Thymus (tissue), 11 donors: ENCODE data around the gene MTIF3. TPM values are rescaled to one million over a fixed set of nuclear protein-coding genes. Genes with fewer than 3 reads are reported as not detected.
"Not testable (repeated sequence)": the region's sequence is repeated elsewhere in the genome, so short reads cannot be mapped to it uniquely, and the experiment has no call there.

Experiments
- DNase-seq, 9 donors: peaks; one replicate each; pipeline ENCODE4 v3.0.0-alpha.2; 2013; ENCODE audit warnings: low spot score in 9 of 9, low read depth in 6 of 9, missing footprints in 1 of 9
- H3K27ac ChIP-seq, 2 donors: one replicate each; pipeline ENCODE4 v1.5.1; 2013; ENCODE audit warnings: control low read depth in 1 of 2, low read depth in 1 of 2, low read length in 1 of 2, mild to moderate bottlenecking in 1 of 2, moderate library complexity in 1 of 2
- H3K27me3 ChIP-seq, 2 donors: one replicate each; pipeline ENCODE4 v1.5.1; 2013; ENCODE audit warnings: low read length in 1 of 2; ENCODE audit not compliant: control insufficient read depth in 2 of 2, insufficient read depth in 1 of 2
- H3K36me3 ChIP-seq, 2 donors: one replicate each; pipeline ENCODE4 v1.5.1; 2013; ENCODE audit warnings: low read length in 1 of 2, mild to moderate bottlenecking in 1 of 2, moderate library complexity in 1 of 2; ENCODE audit not compliant: control insufficient read depth in 2 of 2, insufficient read depth in 2 of 2
- H3K4me1 ChIP-seq, 2 donors: one replicate each; pipeline ENCODE4 v1.5.1; 2013; ENCODE audit warnings: low read length in 2 of 2; ENCODE audit not compliant: control insufficient read depth in 2 of 2, insufficient read depth in 2 of 2
- H3K4me3 ChIP-seq, 2 donors: one replicate each; pipeline ENCODE4 v1.5.1; 2013; ENCODE audit warnings: low read length in 2 of 2, control low read depth in 1 of 2, mild to moderate bottlenecking in 1 of 2
- H3K9me3 ChIP-seq, 2 donors: one replicate each; pipeline ENCODE4 v1.5.1; 2013; ENCODE audit warnings: low read length in 1 of 2, mild to moderate bottlenecking in 1 of 2; ENCODE audit not compliant: control insufficient read depth in 2 of 2, insufficient read depth in 1 of 2
- WGBS: extraction: QIAGEN DNeasy Blood & Tissue Kit; methylation state at CpG from one replicate; pipeline ENCODE4 v1.1.7; 2013; 5-methylcytosine and 5-hydroxymethylcytosine counted together
- polyA plus RNA-seq: library from polyadenylated mRNA; stranded (reverse); fragments of 200-250 nt; gene quantifications from one replicate; pipeline ENCODE4 v1.2.3, GENCODE V29; 2013
- total RNA-seq: library from RNA; stranded (reverse); fragments of 120-200 nt; gene quantifications from one replicate; pipeline ENCODE4 v1.2.4, GENCODE V29; 2013
- donor health status: healthy.

MTIF3 gene
- total and polyA plus RNA-seq, 2 donors: 71.9 to 134 TPM

DNA sequence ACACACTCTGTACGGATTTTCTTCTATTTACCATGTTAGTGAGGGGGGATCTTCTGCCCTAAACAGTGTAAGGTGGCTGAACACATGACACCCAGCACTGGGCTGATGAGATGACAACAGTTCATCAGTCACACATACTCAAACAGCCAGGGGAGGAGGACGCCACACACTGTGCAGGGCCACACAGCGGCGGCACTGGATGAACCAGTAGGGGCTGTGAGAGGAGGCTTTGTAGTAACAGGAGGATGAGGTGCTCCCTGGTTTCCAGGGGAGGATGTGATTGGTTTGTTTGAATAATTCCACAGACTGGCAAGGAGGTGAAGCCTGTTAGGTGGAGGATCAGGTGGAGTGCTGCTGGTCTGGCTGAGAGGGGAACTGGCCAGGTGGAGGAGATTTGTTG lies 42.3 kb downstream of the MTIF3 start:
- peaks cover 0 to 3% of the 10 kb centered on the region in 2 donors for H3K4me1 ChIP-seq
- no peaks in the 10 kb centered on the region for H3K9me3 ChIP-seq
- DNase-seq: no peak
- peaks cover 0 to 2% of the 10 kb centered on the region in 2 donors for H3K27me3 ChIP-seq
- no peak overlapping the region for H3K4me3 ChIP-seq
- H3K36me3 ChIP-seq: no peaks in the 10 kb centered on the region
- WGBS: 94% methylated on average over 4 of the region's 4 CpGs
- H3K27ac ChIP-seq: no peak overlapping the region

DNA sequence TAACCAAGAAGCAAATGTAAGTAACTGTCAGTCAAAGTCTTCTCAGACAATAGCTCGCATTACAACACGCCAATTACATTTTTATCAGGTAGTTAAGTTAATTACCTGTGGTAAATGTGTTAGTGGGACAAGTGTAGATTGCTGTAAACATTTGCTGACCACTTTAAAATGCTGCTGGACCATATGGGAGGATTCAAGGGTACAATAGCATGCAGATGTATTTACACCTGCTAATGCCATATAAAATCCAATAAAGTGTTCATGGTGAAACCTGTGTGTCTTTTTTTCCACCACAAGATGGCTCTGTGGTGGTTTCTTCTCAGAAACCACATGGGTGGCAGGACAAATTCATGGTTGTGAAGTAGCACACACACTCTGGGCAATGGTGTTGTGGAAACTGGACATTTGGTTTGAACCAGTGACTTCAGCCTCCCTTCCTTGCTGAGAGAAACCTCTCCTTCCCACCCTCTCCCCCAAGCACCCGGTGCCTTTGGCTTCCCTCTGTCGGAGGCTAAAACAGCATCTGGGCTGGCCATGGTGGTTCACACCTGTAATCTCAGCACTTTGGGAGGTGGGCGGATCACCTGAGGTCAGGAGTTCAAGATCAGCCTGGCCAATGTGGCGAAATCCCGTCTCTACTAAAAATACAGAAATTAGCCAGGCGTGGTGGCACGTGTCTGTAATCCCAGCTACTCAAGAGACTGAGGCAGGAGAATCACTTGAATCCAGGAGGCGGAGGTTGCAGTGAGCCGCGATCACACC lies 44.0 kb downstream of the MTIF3 start:
- H3K4me1 ChIP-seq: peaks cover 0 to 3% of the 10 kb centered on the region in 2 donors
- H3K36me3 ChIP-seq: no peaks in the 10 kb centered on the region
- 92% methylated on average over 12 of the region's 12 CpGs for WGBS
- H3K4me3 ChIP-seq: no peak overlapping the region
- H3K27me3 ChIP-seq: no peaks in the 10 kb centered on the region
- no peak overlapping the region for H3K27ac ChIP-seq
- DNase-seq: peak in 7 of 9 donors; percentile 35 to 75 (median 48)
- H3K9me3 ChIP-seq: no peaks in the 10 kb centered on the region

DNA sequence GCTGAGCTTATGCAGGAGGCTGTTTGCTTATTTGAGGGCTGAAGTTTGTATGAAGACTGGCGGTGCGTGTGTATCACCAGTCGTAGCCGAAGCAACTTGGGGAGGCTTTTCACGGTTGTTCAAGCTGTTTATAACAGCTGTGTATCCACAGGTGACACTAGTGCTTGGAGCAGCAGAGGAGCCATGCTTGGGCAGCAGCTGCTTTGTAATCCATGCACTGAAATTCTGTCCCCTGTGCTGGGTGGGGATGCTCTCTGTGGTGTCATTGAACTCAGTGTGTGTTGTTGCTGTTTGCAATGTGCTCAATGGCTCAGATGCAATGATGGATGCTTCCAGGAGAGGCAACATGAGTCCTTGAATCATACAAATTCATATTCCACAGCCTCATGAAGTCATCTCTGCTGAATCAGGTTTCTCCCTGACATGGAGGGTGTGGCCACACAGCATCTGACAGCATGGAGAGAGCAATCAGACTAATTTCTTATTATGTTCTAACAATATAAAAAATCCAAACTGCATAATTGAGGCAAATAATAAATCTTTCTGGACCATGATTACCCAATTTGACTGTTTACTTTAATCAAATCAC lies 44.7 kb downstream of the MTIF3 start:
- Histone ChIP-seq H3K27ac (no peak overlapping the region), H3K9me3 (peaks cover 0 to under 1% of the 10 kb centered on the region in 2 donors), H3K36me3 (no peaks in the 10 kb centered on the region), H3K4me1 (peaks cover 0 to 3% of the 10 kb centered on the region in 2 donors), H3K27me3 (no peaks in the 10 kb centered on the region), H3K4me3 (no peak overlapping the region)
- 95% methylated on average over 5 of the region's 5 CpGs for WGBS
- DNase-seq: no peak

DNA sequence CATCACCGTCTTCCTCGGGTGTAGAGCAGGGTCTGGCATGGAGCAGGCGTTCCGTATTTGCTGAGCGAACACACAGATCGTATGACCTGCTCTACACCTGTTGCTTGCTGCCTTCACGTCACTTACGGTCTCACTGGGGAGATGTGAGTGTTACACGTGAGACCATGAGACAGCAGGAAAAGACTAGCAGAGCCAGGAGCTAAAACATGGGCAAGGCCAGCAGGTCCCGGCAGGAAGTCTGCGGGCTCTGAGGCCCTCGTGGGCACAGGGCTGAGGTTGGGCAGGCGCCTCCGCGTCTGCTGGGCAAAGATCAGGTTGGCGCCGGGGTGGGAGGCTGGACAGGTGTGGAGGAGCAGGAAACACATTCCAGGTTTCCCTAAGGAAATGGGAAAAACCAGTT lies 45.7 kb downstream of the MTIF3 start:
- no peak overlapping the region for H3K27ac ChIP-seq
- no peaks in the 10 kb centered on the region for H3K27me3 ChIP-seq
- H3K4me1 ChIP-seq: peaks cover 0 to 3% of the 10 kb centered on the region in 2 donors
- DNase-seq: no peak
- H3K36me3 ChIP-seq: no peaks in the 10 kb centered on the region
- 69% methylated on average over 17 of the region's 17 CpGs for WGBS
- H3K9me3 ChIP-seq: peaks cover 0 to 4% of the 10 kb centered on the region in 2 donors
- H3K4me3 ChIP-seq: no peak overlapping the region

DNA sequence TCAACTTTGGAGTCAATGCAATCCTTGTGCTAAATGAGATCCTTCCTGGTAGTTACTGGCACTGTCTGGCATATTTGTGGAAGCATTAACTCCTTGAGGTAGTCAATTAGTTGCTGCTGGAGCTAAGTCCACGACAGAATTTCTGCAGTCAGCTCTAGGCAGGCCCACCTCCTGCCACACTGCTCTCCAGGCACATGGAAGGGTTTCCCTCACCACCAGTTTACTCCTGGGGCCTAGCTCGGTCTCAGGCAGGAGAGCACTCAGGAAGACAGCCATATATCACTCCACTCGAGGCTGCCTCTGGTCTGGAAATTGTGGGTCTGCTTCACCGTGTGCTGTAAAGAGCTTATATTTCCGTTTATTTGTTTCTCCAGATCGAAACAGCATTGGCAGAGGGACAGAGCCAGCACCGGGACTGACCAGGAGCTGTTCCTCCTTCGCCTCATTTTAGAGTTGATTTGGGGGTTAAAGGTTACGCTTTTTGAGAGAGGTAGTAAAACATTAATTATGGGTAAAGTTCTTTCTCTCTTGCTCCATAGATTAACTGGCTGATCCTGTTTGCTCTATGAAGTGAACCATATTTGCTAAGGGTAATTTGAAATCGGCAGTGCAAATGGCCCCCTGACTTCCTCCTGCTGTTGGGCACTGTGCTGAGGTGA lies 46.5 kb downstream of the MTIF3 start:
- 82% methylated on average over 10 of the region's 10 CpGs for WGBS
- Histone ChIP-seq H3K4me1 (peaks cover 0 to 3% of the 10 kb centered on the region in 2 donors), H3K9me3 (peaks cover 0 to 4% of the 10 kb centered on the region in 2 donors), H3K36me3 (no peaks in the 10 kb centered on the region), H3K4me3 (no peak overlapping the region), H3K27me3 (no peaks in the 10 kb centered on the region), H3K27ac (no peak overlapping the region)
- DNase-seq: no peak

DNA sequence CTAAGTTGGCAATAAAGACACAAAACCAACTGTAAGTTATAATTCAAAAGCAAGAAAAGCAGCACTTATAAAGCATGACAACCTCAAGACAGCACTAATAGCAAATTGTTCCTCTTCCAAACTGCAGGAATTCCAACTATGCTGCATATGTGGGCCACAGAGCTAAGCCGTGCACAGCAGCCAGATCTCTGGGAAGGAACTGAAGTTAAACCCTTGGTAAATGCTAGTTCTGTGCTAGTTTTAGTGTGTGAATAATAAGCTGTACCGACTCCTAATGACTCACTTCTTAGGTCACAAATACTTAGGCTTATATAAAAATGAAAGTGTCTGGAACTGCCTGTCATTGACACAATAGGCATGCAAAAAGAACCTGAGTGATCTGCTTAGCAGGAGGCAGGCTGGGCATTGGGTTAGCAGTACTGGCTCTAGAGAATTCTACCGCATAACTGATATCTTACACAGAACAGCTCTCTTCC lies 47.1 kb downstream of the MTIF3 start:
- H3K4me3 ChIP-seq: no peak overlapping the region
- H3K27ac ChIP-seq: no peak overlapping the region
- no peak for DNase-seq
- 91% methylated on average over 3 of the region's 3 CpGs for whole genome bisulfite sequencing
- H3K27me3 ChIP-seq: no peaks in the 10 kb centered on the region
- no peaks in the 10 kb centered on the region for H3K36me3 ChIP-seq
- H3K9me3 ChIP-seq: peaks cover 0 to 4% of the 10 kb centered on the region in 2 donors
- H3K4me1 ChIP-seq: peaks cover 0 to 3% of the 10 kb centered on the region in 2 donors

DNA sequence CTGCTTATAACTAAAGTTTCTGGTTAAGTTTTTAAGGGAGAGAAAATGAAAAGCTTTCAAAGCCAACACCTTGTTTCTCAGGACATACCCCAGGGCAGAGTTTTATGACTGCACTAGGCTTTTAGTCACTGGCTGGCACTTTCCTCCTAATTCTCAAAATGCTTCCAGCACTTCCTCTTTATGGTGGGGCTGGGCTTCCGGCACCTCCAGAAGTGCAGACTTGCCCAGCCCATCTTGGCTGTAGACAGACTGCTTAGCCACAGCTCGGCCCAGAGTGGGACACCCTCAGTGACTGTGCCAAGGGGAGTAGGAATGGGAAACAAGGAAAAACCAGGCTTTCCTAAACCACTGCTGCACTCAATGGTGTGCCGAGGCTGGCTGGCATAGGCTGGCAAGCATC lies 49.2 kb downstream of the MTIF3 start:
- H3K4me3 ChIP-seq: no peak overlapping the region
- H3K9me3 ChIP-seq: peaks cover 0 to 4% of the 10 kb centered on the region in 2 donors
- H3K36me3 ChIP-seq: no peaks in the 10 kb centered on the region
- H3K27me3 ChIP-seq: no peaks in the 10 kb centered on the region
- 24% methylated on average over 3 of the region's 3 CpGs for WGBS
- no peak overlapping the region for H3K27ac ChIP-seq
- DNase-seq: no peak
- H3K4me1 ChIP-seq: no peaks in the 10 kb centered on the region

DNA sequence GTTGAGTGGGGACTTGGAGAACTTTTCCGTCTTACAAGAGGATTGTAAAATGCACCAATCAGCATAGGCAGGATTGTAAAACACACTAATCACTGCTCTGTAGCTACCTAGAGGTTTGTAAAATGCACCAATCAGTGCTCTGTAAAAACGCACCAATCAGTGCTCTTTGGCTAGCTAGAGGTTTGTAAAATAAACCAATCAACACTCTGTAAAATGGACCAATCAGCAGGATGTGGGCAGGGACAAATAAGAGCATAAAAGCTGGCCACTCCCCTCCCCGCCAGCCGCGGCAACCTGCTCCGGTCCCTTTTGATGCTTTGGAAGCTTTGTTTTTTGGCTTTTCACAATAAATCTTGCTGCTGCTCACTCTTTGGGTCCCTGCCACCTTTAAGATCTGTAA lies 50.0 kb downstream of the MTIF3 start:
- H3K27me3 ChIP-seq, H3K4me3 ChIP-seq, H3K27ac ChIP-seq, H3K9me3 ChIP-seq, DNase-seq, H3K4me1 ChIP-seq, H3K36me3 ChIP-seq: not testable (repeated sequence)
- WGBS: 98% methylated on average over 6 of the region's 6 CpGs

DNA sequence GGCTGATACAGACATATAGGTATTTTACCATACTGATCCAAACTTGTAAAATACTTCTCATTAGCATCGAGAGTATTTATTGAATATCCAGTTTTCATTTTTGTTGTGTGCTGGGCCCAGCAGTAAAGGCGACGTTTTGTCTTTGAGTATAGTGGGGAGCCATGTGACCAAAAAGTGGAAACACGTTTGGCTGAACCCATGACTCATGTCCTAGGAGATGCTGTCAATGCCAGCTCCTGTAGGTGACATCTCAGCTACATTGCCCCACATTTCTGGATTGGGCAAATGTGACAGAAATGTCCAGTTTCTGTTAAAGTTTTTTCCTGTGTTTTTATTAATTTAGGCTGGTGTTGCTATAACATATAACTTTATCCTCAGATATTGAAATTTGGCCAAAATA lies 52.0 kb downstream of the MTIF3 start:
- no peak for DNase-seq
- Histone ChIP-seq H3K4me1 (no peaks in the 10 kb centered on the region), H3K36me3 (no peaks in the 10 kb centered on the region), H3K27ac (no peak overlapping the region), H3K9me3 (peaks cover 0 to 4% of the 10 kb centered on the region in 2 donors), H3K27me3 (no peaks in the 10 kb centered on the region), H3K4me3 (no peak overlapping the region)
- WGBS: 93% methylated on average over 4 of the region's 4 CpGs
